SK-N-SH treated with all-trans-retinoic acid at 6 μM for 48 hours (cell line): ENCODE results near the gene OR1Q1.
"Not testable (repeated sequence)": the region's sequence is repeated elsewhere in the genome, so short reads cannot be mapped to it uniquely, and the experiment has no call there.

ENCODE experiments used
- CSRNP3 ChIP-seq: fragments of 250-450 bp; sonication (Bioruptor Pico); IDR thresholded peaks from 2 replicates; pipeline ENCODE4 v1.5.1; 2021; ENCODE audit warnings: mild to moderate bottlenecking, moderate library complexity
- SNAI2 ChIP-seq: fragments of 250-450 bp; sonication (Bioruptor Pico); IDR thresholded peaks from 2 replicates; pipeline ENCODE4 v1.5.0; 2020; ENCODE audit warnings: mild to moderate bottlenecking, moderate library complexity
- TOX ChIP-seq: fragments of 250-450 bp; sonication (Bioruptor Pico); IDR thresholded peaks from 2 replicates; pipeline ENCODE4 v1.8.0; 2021; ENCODE audit warnings: mild to moderate bottlenecking, moderate library complexity, borderline replicate concordance
- ZFP30 ChIP-seq: fragments of 450-650 bp; formaldehyde crosslinking; IDR thresholded peaks from 2 replicates; pipeline ENCODE4 v1.5.0; 2022; ENCODE audit warnings: mild to moderate bottlenecking, moderate library complexity

GRCh38 chr9:122583284-122583683 is 31.3 kb upstream of the OR1Q1 start, which contains the start of gene OR1L8:
- not testable (repeated sequence) for TF ChIP-seq CSRNP3; SNAI2 (CRISPR knock-in tag); TOX; ZFP30 (CRISPR knock-in tag)
